Fibroblast of lung (primary cell): ENCODE results near the gene QRICH2. TPM values are rescaled to one million over a fixed set of nuclear protein-coding genes. Genes with fewer than 3 reads are reported as not detected.
"Not testable (repeated sequence)": the region's sequence is repeated elsewhere in the genome, so short reads cannot be mapped to it uniquely, and the experiment has no call there.

Experiments
- DNase-seq, 2 donors: peaks; one replicate each; pipeline versions ENCODE4 v3.0.0 to v3.0.0-alpha.2; 2010; ENCODE audit warnings: low read depth in 2 of 2
- H2AFZ ChIP-seq: 2 replicates; pipeline ENCODE4 v1.5.1; 2012; ENCODE audit warnings: low read length, control low read depth, inconsistent platforms
- H3K27ac ChIP-seq: 2 replicates; pipeline ENCODE4 v1.5.1; 2011; ENCODE audit warnings: low read length, control low read depth; ENCODE audit not compliant: insufficient read depth
- H3K27me3 ChIP-seq: 2 replicates; pipeline ENCODE4 v1.5.1; 2011; ENCODE audit warnings: mild to moderate bottlenecking, low read length; ENCODE audit not compliant: control insufficient read depth, insufficient read depth
- H3K36me3 ChIP-seq: 2 replicates; pipeline ENCODE4 v1.5.1; 2011; ENCODE audit warnings: low read length; ENCODE audit not compliant: control insufficient read depth, insufficient read depth
- H3K4me1 ChIP-seq: 2 replicates; pipeline ENCODE4 v1.5.1; 2011; ENCODE audit warnings: low read length; ENCODE audit not compliant: control insufficient read depth, insufficient read depth; ENCODE audit errors: extremely low read depth
- H3K4me2 ChIP-seq: 2 replicates; pipeline ENCODE4 v1.5.1; 2011; ENCODE audit warnings: low read length, control low read depth; ENCODE audit not compliant: insufficient read depth; ENCODE audit errors: extremely low read depth
- H3K4me3 ChIP-seq, 4 experiments: fragments of 200-600 bp in 1 of 4; sonication (generic) in 1 of 4; replicated peaks in 1 of 4; 2 replicates each; pipeline ENCODE4 v1.5.1; 2011 to 2016; ENCODE audit warnings: low read length in 4 of 4, low read depth in 3 of 4, mild to moderate bottlenecking in 3 of 4, control low read depth in 2 of 4, inconsistent platforms in 1 of 4, mixed read lengths in 1 of 4; ENCODE audit not compliant: insufficient read depth in 1 of 4; ENCODE audit errors: control extremely low read depth in 1 of 4
- H3K79me2 ChIP-seq: 2 replicates; pipeline ENCODE4 v1.5.1; 2012; ENCODE audit warnings: mild to moderate bottlenecking, low read length, inconsistent platforms; ENCODE audit not compliant: control insufficient read depth, insufficient read depth
- H3K9ac ChIP-seq: 2 replicates; pipeline ENCODE4 v1.5.1; 2011; ENCODE audit warnings: mild to moderate bottlenecking, low read length, control low read depth; ENCODE audit not compliant: insufficient read depth
- H3K9me3 ChIP-seq: 2 replicates; pipeline ENCODE4 v1.5.1; 2012; ENCODE audit warnings: low read depth, low read length; ENCODE audit not compliant: control insufficient read depth, insufficient read depth
- H4K20me1 ChIP-seq: 2 replicates; pipeline ENCODE4 v1.5.1; 2011; ENCODE audit warnings: low read length; ENCODE audit not compliant: control insufficient read depth, insufficient read depth; ENCODE audit errors: extremely low read depth
- CTCF ChIP-seq, 2 donors: IDR thresholded peaks in 1 of 2; conservative IDR thresholded peaks in 1 of 2; 1 replicate in 1 of 2; 2 replicates in 1 of 2; pipeline ENCODE4 v1.5.1; 2011 to 2012; ENCODE audit warnings: low read length in 2 of 2, control low read depth in 1 of 2, inconsistent platforms in 1 of 2, low read depth in 1 of 2, mild to moderate bottlenecking in 1 of 2
- EZH2 ChIP-seq: IDR thresholded peaks from 2 replicates; pipeline ENCODE4 v1.5.1; 2012; ENCODE audit warnings: low read length, control low read depth, mild to moderate bottlenecking; ENCODE audit errors: missing control alignments
- polyA plus RNA-seq, 2 donors: library from polyadenylated mRNA; depleted of rRNA in 1 of 2; stranded (reverse) in 1 of 2; unstranded in 1 of 2; fragments of >200 nt; gene quantifications; 2 replicates each; pipeline ENCODE4 v1.2.1, GENCODE V29; 2011 to 2012; ENCODE audit warnings: missing spikeins in 1 of 2
- total RNA-seq: library from RNA; depleted of rRNA; stranded (reverse); fragments of >200 nt; gene quantifications from 2 replicates; pipeline ENCODE4 v1.2.1, GENCODE V29; 2014

QRICH2 gene
- total and polyA plus RNA-seq, 2 donors (not counting 1 experiment from before 2014, with no cell fraction given), result 0.26 to 4.3 TPM

DNA sequence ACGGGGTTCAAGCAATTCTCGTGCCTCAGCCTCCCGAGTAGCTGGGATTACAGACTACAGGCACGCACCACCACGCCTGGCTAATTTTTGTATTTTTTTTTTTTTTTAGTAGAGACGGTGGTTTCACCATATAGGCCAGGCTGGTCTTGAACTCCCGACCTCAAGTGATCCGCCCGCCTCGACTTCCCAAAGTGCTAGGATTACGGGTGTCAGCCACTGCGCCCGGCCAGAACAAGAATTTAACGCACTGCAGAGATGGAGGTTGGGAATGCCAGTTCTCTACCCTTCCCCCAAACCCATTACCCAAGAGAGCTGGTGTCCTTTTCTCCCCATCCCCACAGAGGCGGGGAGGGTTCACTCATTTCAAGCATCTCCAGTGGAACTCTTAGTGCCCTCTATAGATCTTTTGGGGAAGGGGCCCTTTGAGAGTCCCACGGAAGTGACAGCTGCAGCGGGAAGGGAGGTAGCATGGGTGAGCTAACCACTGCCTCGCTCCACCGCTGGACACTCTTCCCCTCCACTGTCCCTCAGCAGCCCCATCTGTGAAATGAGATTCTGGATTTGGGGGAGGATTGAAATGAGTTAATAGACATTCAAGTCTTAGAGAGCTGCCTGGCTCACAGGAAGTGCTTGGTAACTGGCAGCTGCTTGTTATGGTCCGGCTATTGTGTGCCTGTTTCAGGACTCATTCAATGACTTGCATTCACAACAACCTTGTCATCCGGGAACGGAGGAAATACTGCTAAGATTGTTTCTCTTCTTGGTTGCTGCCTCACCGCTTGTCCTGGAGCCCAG, 46.5 kb downstream of the QRICH2 start:
- DNase-seq, result peak in 1 of 2 donors; percentile 59
- Histone ChIP-seq H3K4me2 (no peak overlapping the region), H3K9me3 (no peaks in the 10 kb centered on the region), H2AFZ (no peak overlapping the region), H3K27ac (no peak overlapping the region), H3K36me3 (no peaks in the 10 kb centered on the region), H3K9ac (no peak overlapping the region), H4K20me1 (no peaks in the 10 kb centered on the region), H3K79me2 (peaks cover 9% of the 10 kb centered on the region), H3K4me1 (peaks cover 6% of the 10 kb centered on the region), H3K27me3 (no peaks in the 10 kb centered on the region), H3K4me3 (no peak overlapping the region)
- no peak for TF ChIP-seq EZH2
- no peak for TF ChIP-seq CTCF (conservative IDR thresholded peaks at IDR 0.05 in 1 of 2, IDR thresholded peaks at IDR 0.05 in 1 of 2; ENCODE audit: low read depth in 1 of 2, low read length in 2 of 2)

DNA sequence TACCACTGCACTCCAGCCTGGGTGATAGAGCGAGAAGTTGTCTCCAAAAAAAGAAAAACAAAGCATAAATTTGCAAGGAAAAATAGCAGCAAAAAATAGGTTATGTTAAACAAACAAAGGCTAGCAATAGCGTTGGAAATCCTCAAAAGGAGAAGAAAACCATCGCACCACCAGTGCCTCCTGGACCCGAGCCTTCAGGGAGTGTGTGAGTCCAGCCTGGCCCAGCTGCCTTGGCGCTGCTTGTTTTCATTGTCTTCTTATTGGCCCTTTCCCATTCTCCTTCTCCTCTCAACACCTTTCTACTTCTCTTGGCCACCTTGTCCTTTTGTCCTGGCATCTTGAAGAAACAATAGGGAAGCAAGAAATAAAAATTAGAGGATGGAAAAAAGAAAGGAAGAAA, 47.4 kb downstream of the QRICH2 start:
- Histone ChIP-seq H3K4me1 (peaks cover 6% of the 10 kb centered on the region), H3K27ac (no peak overlapping the region), H3K79me2 (peaks cover under 1% of the 10 kb centered on the region), H3K4me2 (no peak overlapping the region), H4K20me1 (no peaks in the 10 kb centered on the region), H3K4me3 (no peak overlapping the region), H3K36me3 (no peaks in the 10 kb centered on the region), H3K9ac (no peak overlapping the region), H3K9me3 (no peaks in the 10 kb centered on the region), H2AFZ (no peak overlapping the region), H3K27me3 (no peaks in the 10 kb centered on the region)
- TF ChIP-seq EZH2 (no peak), CTCF (conservative IDR thresholded peaks at IDR 0.05 in 1 of 2, IDR thresholded peaks at IDR 0.05 in 1 of 2; ENCODE audit: low read depth in 1 of 2, low read length in 2 of 2) (no peak)
- no peak for DNase-seq

GRCh38 chr17:76260220-76260619, 47.9 kb downstream of the QRICH2 start:
- no peak overlapping the region for H3K4me3 ChIP-seq
- no peaks in the 10 kb centered on the region for H4K20me1 ChIP-seq
- no peaks in the 10 kb centered on the region for H3K27me3 ChIP-seq
- H2AFZ ChIP-seq, result no peak overlapping the region
- H3K4me1 ChIP-seq, result peaks cover 6% of the 10 kb centered on the region
- no peak for TF ChIP-seq EZH2
- no peak for TF ChIP-seq CTCF (conservative IDR thresholded peaks at IDR 0.05 in 1 of 2, IDR thresholded peaks at IDR 0.05 in 1 of 2; ENCODE audit: low read depth in 1 of 2, low read length in 2 of 2)
- H3K4me2 ChIP-seq, result no peak overlapping the region
- no peak for DNase-seq
- no peak overlapping the region for H3K27ac ChIP-seq
- no peaks in the 10 kb centered on the region for H3K36me3 ChIP-seq
- H3K9me3 ChIP-seq, result no peaks in the 10 kb centered on the region
- no peak overlapping the region for H3K9ac ChIP-seq
- no peaks in the 10 kb centered on the region for H3K79me2 ChIP-seq

DNA sequence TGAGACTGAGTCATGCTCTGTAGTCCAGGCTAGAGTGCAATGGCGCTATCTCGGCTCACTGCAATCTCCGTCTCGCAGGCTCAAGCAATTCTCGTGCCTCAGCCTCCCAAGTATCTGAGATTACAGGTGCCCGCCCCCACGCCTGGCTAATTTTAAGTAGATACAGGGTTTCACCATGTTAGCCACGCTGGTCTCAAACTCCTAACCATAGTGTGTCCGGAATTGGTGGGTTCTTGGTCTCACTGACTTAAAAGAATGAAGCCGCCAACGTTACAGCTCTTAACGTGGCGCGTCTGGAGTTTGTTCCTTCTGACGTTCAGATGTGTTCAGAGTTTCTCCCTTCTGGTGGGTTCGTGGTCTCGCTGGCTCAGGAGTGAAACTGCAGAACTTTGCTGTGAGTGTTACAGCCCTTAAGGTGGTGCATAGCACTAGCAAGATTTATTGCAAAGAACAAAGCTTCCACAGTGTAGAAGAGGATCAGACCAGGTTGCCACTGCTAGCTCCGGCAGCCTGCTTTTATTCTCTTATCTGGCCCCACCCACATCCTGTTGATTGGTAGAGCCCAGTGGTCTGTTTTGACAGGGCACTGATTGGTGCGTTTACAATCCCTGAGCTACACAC, 51.5 kb downstream of the QRICH2 start:
- DNase-seq, H3K36me3 ChIP-seq, H3K27ac ChIP-seq, H3K27me3 ChIP-seq, H3K4me2 ChIP-seq, H3K79me2 ChIP-seq, H3K4me3 ChIP-seq, H3K9ac ChIP-seq, H2AFZ ChIP-seq, H4K20me1 ChIP-seq, H3K9me3 ChIP-seq, H3K4me1 ChIP-seq: not testable (repeated sequence)
